ENCODE data around the gene PLPPR5.

GRCh38 chr1:98903726-98904125 lies 100.9 kb downstream of the PLPPR5 start:
- no peak for TF ChIP-seq CTCF (IDR thresholded peaks at IDR 0.05 in 2 of 3, conservative IDR thresholded peaks at IDR 0.05 in 1 of 3; ENCODE audit: borderline replicate concordance in 1 of 3, insufficient read depth in 1 of 3, low read depth in 2 of 3, low read length in 2 of 3)
- TF ChIP-seq EZH2 (IDR thresholded peaks at IDR 0.05) = no peak
- no peak for TF ChIP-seq YY1 (IDR thresholded peaks at IDR 0.05; ENCODE audit: extremely low read depth, insufficient replicate concordance, low read depth, low read length)
- TF ChIP-seq POLR2A (IDR thresholded peaks at IDR 0.05; ENCODE audit: borderline replicate concordance, extremely low read depth, insufficient read depth, insufficient read length) = no peak
- no peak for TF ChIP-seq TCF7L2 (IDR thresholded peaks at IDR 0.05; ENCODE audit: borderline replicate concordance, extremely low read depth, insufficient read depth, insufficient read length)
- TF ChIP-seq EGR1 (IDR thresholded peaks at IDR 0.05; ENCODE audit: low read depth) = no peak
- TF ChIP-seq CEBPB (IDR thresholded peaks at IDR 0.05; ENCODE audit: low read depth) = no peak
- TF ChIP-seq ZNF274 (IDR thresholded peaks at IDR 0.05; ENCODE audit: low read depth, low read length) = no peak
- no peak for TF ChIP-seq MAX (IDR thresholded peaks at IDR 0.05)
- no peak for TF ChIP-seq EZH2phosphoT487 (IDR thresholded peaks at IDR 0.05; ENCODE audit: borderline replicate concordance)
- TF ChIP-seq JUND (IDR thresholded peaks at IDR 0.05) = no peak
- TF ChIP-seq SIN3A (IDR thresholded peaks at IDR 0.05; ENCODE audit: low read depth) = no peak
